Loucy (cell line): ENCODE data around the gene MYO3B.

ENCODE experiments used
- CTCF ChIP-seq: fragments of 200-600 bp; sonication (generic); conservative IDR thresholded peaks from 2 replicates; pipeline ENCODE4 v1.5.1; 2014; ENCODE audit warnings: mild to moderate bottlenecking, antibody characterized with exemption, low read length
- EZH2phosphoT487 ChIP-seq: fragments of 200-600 bp; IDR thresholded peaks from 2 replicates; pipeline ENCODE4 v1.6.1; 2018; ENCODE audit warnings: antibody characterized with exemption, mild to moderate bottlenecking, moderate library complexity, borderline replicate concordance

DNA sequence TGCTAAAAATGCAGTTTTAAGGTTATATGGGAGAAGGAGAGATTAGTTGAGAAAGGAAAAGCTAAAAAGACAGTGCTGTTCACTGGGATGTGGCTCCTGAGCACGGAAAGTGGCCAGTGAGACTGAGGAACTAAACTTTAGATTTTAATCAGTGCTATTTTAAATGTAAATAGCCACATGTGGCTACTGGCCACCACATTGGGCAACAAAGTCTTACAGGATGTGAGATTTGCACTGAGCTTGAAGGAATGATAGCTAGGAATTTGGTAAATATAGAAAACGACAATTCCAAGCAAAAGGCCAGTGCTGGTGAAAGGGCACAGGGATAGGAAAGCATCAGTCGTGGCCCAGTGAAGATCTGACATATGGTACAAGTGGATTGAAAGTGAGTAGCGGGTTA, 523.1 kb downstream of the MYO3B start:
- TF ChIP-seq CTCF (no peak), EZH2phosphoT487 (no peak)
